Neuronal stem cell (in vitro differentiated cells): ENCODE measurements around the gene DCAF7.

Experiments used
- DNase-seq: peaks from one replicate; pipeline ENCODE4 v3.0.0-alpha.2; 2013; ENCODE audit warnings: low spot score
- H2AFZ ChIP-seq: one replicate; pipeline ENCODE4 v1.6.1; 2013; ENCODE audit warnings: mild to moderate bottlenecking, low read length, inconsistent platforms
- H2AK5ac ChIP-seq: 2 replicates; pipeline ENCODE4 v1.6.1; 2013; ENCODE audit warnings: low read depth, mild to moderate bottlenecking, inconsistent platforms, low read length, moderate library complexity, mixed read lengths
- H2BK120ac ChIP-seq: 2 replicates; pipeline ENCODE4 v1.6.1; 2013; ENCODE audit warnings: low read depth, mild to moderate bottlenecking, inconsistent platforms, low read length, moderate library complexity, mixed read lengths
- H2BK12ac ChIP-seq: one replicate; pipeline ENCODE4 v1.6.1; 2013; ENCODE audit warnings: low read length, inconsistent platforms
- H2BK15ac ChIP-seq: 2 replicates; pipeline ENCODE4 v1.6.1; 2013; ENCODE audit warnings: mild to moderate bottlenecking, low read length, inconsistent platforms, mixed read lengths
- H2BK5ac ChIP-seq: one replicate; pipeline ENCODE4 v1.6.1; 2013; ENCODE audit warnings: inconsistent platforms, mild to moderate bottlenecking, low read length, moderate library complexity
- H3K14ac ChIP-seq: one replicate; pipeline ENCODE4 v1.6.1; 2013; ENCODE audit warnings: low read length, inconsistent platforms
- H3K18ac ChIP-seq: 2 replicates; pipeline ENCODE4 v1.6.1; 2013; ENCODE audit warnings: low read length, inconsistent platforms
- H3K23ac ChIP-seq: 2 replicates; pipeline ENCODE4 v1.6.1; 2013; ENCODE audit warnings: low read depth, mild to moderate bottlenecking, mixed read lengths, low read length, inconsistent platforms; ENCODE audit not compliant: poor library complexity
- H3K27ac ChIP-seq: replicated peaks from 3 replicates; pipeline ENCODE4 v1.5.1; 2013; ENCODE audit warnings: low read length, inconsistent platforms
- H3K27me3 ChIP-seq, 3 experiments: 2 replicates each; pipeline ENCODE4 v1.6.1; 2013; ENCODE audit warnings: low read length in 3 of 3, mild to moderate bottlenecking in 2 of 3, inconsistent platforms in 1 of 3, low read depth in 1 of 3, mixed read lengths in 1 of 3, moderate library complexity in 1 of 3; ENCODE audit not compliant: control insufficient read depth in 3 of 3, insufficient read depth in 3 of 3
- H3K36me3 ChIP-seq, 2 donors: replicated peaks in 1 of 2; 2 replicates each; pipeline ENCODE4 v1.6.1; 2013; ENCODE audit warnings: low read length in 2 of 2; ENCODE audit not compliant: control insufficient read depth in 2 of 2, insufficient read depth in 2 of 2
- H3K4ac ChIP-seq: 2 replicates; pipeline ENCODE4 v1.6.1; 2013; ENCODE audit warnings: inconsistent platforms, mild to moderate bottlenecking, low read length, moderate library complexity
- H3K4me1 ChIP-seq, 2 donors: 1 replicate in 1 of 2; 2 replicates in 1 of 2; pipeline ENCODE4 v1.6.1; 2013; ENCODE audit warnings: low read length in 2 of 2, low read depth in 1 of 2; ENCODE audit not compliant: control insufficient read depth in 2 of 2, insufficient read depth in 1 of 2
- H3K4me2 ChIP-seq: one replicate; pipeline ENCODE4 v1.6.1; 2013; ENCODE audit warnings: mild to moderate bottlenecking, low read length, inconsistent platforms; ENCODE audit not compliant: insufficient read depth, poor library complexity, severe bottlenecking
- H3K4me3 ChIP-seq, 2 donors: 2 replicates each; pipeline ENCODE4 v1.5.1; 2013; ENCODE audit warnings: low read length in 2 of 2, mild to moderate bottlenecking in 2 of 2, inconsistent platforms in 1 of 2, moderate library complexity in 1 of 2
- H3K79me1 ChIP-seq: one replicate; pipeline ENCODE4 v1.6.1; 2013; ENCODE audit warnings: low read depth, mild to moderate bottlenecking, inconsistent platforms, low read length, moderate library complexity
- H3K9ac ChIP-seq: one replicate; pipeline ENCODE4 v1.6.1; 2013; ENCODE audit warnings: mild to moderate bottlenecking, low read depth, low read length, inconsistent platforms; ENCODE audit not compliant: poor library complexity
- H3K9me3 ChIP-seq, 2 donors: replicated peaks in 1 of 2; 2 replicates each; pipeline versions ENCODE3 to v1.6.1; 2013; ENCODE audit warnings: low read length in 2 of 2, mild to moderate bottlenecking in 2 of 2, inconsistent platforms in 1 of 2, low read depth in 1 of 2, mixed read lengths in 1 of 2, moderate library complexity in 1 of 2; ENCODE audit not compliant: control insufficient read depth in 2 of 2, insufficient read depth in 1 of 2
- H4K8ac ChIP-seq: one replicate; pipeline ENCODE4 v1.6.1; 2013; ENCODE audit warnings: low read depth, mild to moderate bottlenecking, inconsistent platforms, low read length, moderate library complexity
- H4K91ac ChIP-seq: one replicate; pipeline ENCODE4 v1.6.1; 2013; ENCODE audit warnings: low read length, low read depth, mild to moderate bottlenecking, inconsistent platforms; ENCODE audit not compliant: poor library complexity
- WGBS, 2 donors: extraction: QIAGEN DNeasy Blood & Tissue Kit; methylation state at CpG; one replicate each; pipeline ENCODE4 v1.1.7; 2013; ENCODE audit warnings: missing lambda C conversion rate in 2 of 2, mixed read lengths in 1 of 2; ENCODE audit not compliant: insufficient read length in 2 of 2, insufficient replicate concordance in 1 of 2; ENCODE audit errors: extremely low coverage in 2 of 2; 5-methylcytosine and 5-hydroxymethylcytosine counted together

DCAF7 gene

DNA sequence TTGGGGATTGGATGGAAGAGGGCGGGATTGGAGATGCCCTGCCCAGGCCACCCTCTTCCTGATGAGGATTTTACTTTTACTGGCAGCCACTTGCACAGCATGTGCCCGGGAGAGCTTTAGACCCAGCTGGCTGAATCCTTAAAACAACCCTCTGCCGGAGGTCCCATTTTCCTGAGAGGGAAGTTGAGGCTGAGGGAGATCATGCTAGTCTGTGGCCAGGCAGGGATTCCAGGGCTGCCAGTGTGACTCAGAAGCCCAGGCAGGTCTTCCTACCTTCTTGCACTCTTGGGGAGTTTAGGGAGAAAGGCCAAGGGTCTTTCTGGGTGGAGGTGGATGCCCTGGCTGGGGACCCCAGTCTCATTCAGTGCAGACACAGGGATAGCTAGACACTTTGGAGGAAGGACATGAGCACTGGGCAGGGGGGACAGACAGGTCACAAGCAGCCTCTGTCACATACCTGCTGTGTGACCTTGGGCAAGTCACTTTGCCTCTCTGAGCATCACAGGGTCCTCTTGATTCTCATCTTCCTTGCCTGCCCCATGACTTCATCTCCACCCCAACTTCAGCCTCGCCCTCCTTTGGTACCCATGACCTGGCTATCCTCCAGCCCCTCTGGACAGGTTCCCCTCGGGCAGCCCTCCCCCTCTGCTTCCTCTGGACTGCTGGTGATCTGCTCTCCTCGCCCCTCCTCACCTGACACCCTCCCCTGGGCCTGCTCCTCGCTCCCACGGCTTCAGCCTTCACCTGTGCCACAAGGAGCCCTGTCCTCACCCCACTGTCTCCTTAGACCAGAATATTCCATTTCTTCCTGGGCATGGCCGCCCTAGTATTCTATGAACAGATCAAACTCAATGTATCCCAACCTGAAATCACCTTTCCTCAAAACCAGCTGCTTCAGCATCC lies 11.3 kb upstream of the DCAF7 start:
- Histone ChIP-seq H2BK5ac (peak overlapping the region; percentile 4), H3K27ac (no peak overlapping the region), H3K9me3 (peaks cover 0 to 1% of the 10 kb centered on the region in 2 donors), H3K18ac (no peak overlapping the region), H2AFZ (no peak overlapping the region), H2BK120ac (peak overlapping the region; percentile 91), H3K23ac (no peak overlapping the region), H3K4me2 (no peak overlapping the region), H4K8ac (no peak overlapping the region), H2AK5ac (peak overlapping the region; percentile 15), H3K4ac (no peak overlapping the region), H4K91ac (no peak overlapping the region), H2BK12ac (peak overlapping the region; percentile 22), H3K79me1 (peaks cover 2% of the 10 kb centered on the region), H3K9ac (no peak overlapping the region), H3K36me3 (no peaks in the 10 kb centered on the region), H2BK15ac (no peak overlapping the region), H3K4me3 (no peak overlapping the region), H3K4me1 (peaks cover 3 to 10% of the 10 kb centered on the region in 2 donors), H3K27me3 (peaks cover 0 to 18% (median 0%) of the 10 kb centered on the region in 3 experiments), H3K14ac (no peak overlapping the region)
- DNase-seq, result no peak
- no CpG with 5 or more reads among the region's 9 CpGs for WGBS, 2 donors

DNA sequence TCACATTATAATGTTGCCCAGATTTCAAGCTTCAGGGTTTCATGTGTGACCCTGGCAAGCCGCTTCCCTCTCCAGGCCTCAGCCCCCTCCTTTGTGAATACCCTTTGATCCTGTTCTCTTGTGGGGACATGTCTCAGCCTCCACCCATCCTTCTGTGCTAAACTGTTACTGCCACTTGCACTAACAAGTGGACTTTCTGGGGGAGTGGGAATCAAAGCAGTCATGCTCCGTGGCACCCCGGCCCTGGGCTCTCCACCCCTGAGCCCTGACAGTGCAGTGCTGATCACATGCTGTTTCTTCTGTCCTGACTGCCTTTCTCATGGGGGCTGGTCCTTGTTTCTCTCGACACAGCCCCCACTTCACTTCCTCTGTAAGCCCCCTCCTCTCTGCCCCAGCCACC lies 9.7 kb upstream of the DCAF7 start:
- Histone ChIP-seq H2BK120ac (no peak overlapping the region), H3K23ac (no peak overlapping the region), H3K14ac (no peak overlapping the region), H2BK15ac (no peak overlapping the region), H3K4me2 (no peak overlapping the region), H3K4ac (no peak overlapping the region), H3K79me1 (peaks cover 2% of the 10 kb centered on the region), H2BK5ac (no peak overlapping the region), H3K9me3 (peaks cover 0 to 1% of the 10 kb centered on the region in 2 donors), H4K8ac (no peak overlapping the region), H3K4me1 (peaks cover 3 to 15% of the 10 kb centered on the region in 2 donors), H2BK12ac (no peak overlapping the region), H4K91ac (no peak overlapping the region), H3K27ac (no peak overlapping the region), H3K18ac (peak overlapping the region; percentile 60), H3K36me3 (no peaks in the 10 kb centered on the region), H3K4me3 (no peak overlapping the region), H2AFZ (peak overlapping the region; percentile 78), H2AK5ac (peak overlapping the region; percentile 32), H3K27me3 (peaks cover 0 to 18% (median 0%) of the 10 kb centered on the region in 3 experiments), H3K9ac (no peak overlapping the region)
- DNase-seq, result no peak
- no CpG with 5 or more reads among the region's 4 CpGs for WGBS, 2 donors

DNA sequence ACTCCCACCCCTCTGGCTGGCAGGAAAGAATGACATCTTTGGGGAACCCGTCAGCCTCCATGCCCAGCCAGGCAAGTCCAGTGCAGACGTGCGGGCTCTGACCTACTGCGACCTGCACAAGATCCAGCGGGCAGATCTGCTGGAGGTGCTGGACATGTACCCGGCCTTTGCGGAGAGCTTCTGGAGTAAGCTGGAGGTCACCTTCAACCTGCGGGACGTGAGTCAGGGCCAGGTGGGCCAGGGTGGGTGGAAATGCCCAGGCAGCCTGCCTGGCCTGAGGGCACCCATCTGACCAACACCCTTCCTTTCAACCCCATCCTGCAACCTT lies 8.1 kb upstream of the DCAF7 start:
- Histone ChIP-seq H3K14ac (no peak overlapping the region), H4K91ac (no peak overlapping the region), H2BK120ac (no peak overlapping the region), H3K27ac (no peak overlapping the region), H3K27me3 (peaks cover 0 to 18% (median 0%) of the 10 kb centered on the region in 3 experiments), H3K4ac (no peak overlapping the region), H2BK5ac (no peak overlapping the region), H3K4me2 (no peak overlapping the region), H3K18ac (peak overlapping the region; percentile 17), H2AFZ (no peak overlapping the region), H2BK12ac (peak overlapping the region; percentile 73), H3K36me3 (no peaks in the 10 kb centered on the region), H4K8ac (no peak overlapping the region), H2BK15ac (peak overlapping the region; percentile 85), H3K23ac (no peak overlapping the region), H3K79me1 (peaks cover 2% of the 10 kb centered on the region), H3K4me1 (peaks cover 3 to 15% of the 10 kb centered on the region in 2 donors), H3K4me3 (no peak overlapping the region), H3K9me3 (peaks cover 0 to 1% of the 10 kb centered on the region in 2 donors), H3K9ac (no peak overlapping the region), H2AK5ac (peak overlapping the region; percentile 81)
- no CpG with 5 or more reads among the region's 9 CpGs for WGBS, 2 donors
- DNase-seq, result no peak

DNA sequence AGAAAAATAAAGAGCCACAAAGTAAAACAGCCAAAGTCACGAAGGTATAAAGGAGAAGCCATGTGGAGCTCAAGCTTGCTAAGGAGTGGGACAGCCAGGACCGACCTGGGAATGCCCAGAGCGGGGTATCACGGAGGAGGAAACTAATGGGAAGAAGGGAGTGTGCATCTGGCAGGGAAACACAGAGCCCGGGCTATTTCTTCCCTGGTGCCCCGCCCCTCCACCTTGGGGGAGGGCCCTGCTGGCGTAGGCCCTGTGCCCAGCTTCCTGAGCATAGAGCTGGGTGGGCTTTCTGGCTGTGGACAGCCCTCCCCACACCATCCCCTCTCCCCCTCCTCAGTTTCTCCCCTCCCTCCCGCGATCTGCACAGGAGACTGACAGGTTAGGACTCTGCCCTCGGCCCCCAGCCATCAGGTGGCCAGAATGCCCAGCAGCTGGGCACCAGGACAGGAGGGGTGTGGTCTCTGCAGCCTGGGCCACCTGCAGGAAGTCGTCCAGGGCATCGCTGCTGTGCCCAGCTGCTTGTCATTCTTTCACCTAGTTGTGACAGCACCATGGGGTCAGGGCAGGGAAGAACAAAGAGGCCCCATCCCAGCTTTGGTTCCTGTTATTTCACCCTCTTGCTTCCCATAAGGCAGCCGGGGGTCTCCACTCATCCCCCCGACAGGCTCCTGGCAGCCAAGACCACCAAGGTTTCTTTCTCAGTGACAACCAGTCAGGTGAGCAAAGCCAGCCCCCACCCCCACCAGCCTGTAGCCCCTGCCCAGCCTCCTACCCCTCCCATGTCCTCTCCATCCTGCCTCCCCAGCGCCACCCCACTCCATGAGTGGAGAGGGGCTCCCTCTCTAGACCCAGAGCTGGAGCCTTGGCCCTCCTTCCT lies 7.1 kb upstream of the DCAF7 start:
- Histone ChIP-seq H3K4me3 (no peak overlapping the region), H3K27me3 (peaks cover 0 to 17% (median 0%) of the 10 kb centered on the region in 3 experiments), H3K4me1 (peaks cover 3 to 15% of the 10 kb centered on the region in 2 donors), H2AFZ (peak overlapping the region; percentile 18), H3K4me2 (no peak overlapping the region), H3K36me3 (no peaks in the 10 kb centered on the region), H4K8ac (no peak overlapping the region), H2BK120ac (no peak overlapping the region), H2BK15ac (no peak overlapping the region), H2BK12ac (peak overlapping the region; percentile 90), H3K18ac (peak overlapping the region; percentile 64), H3K23ac (no peak overlapping the region), H3K14ac (no peak overlapping the region), H2BK5ac (peak overlapping the region; percentile 17), H3K9ac (no peak overlapping the region), H3K9me3 (peaks cover 0 to 1% of the 10 kb centered on the region in 2 donors), H3K4ac (peak overlapping the region; percentile 17), H3K27ac (no peak overlapping the region), H3K79me1 (peaks cover 2% of the 10 kb centered on the region), H4K91ac (no peak overlapping the region), H2AK5ac (no peak overlapping the region)
- no peak for DNase-seq
- WGBS, 2 donors, result no CpG with 5 or more reads among the region's 15 CpGs
